Neutrophil (primary cell): ENCODE results near the gene THRB.
"Not testable (repeated sequence)": the region's sequence is repeated elsewhere in the genome, so short reads cannot be mapped to it uniquely, and the experiment has no call there.

Experiments
- H3K27ac ChIP-seq: fragments of 200-600 bp; sonication (generic); 2 replicates; pipeline ENCODE4 v1.5.1; 2016; ENCODE audit warnings: mild to moderate bottlenecking, moderate library complexity
- H3K27me3 ChIP-seq: fragments of 200-600 bp; sonication (generic); 2 replicates; pipeline ENCODE4 v1.6.0; 2016; ENCODE audit warnings: mild to moderate bottlenecking
- H3K36me3 ChIP-seq: fragments of 200-600 bp; sonication (generic); 2 replicates; pipeline ENCODE4 v1.5.1; 2017
- H3K4me1 ChIP-seq, 2 experiments: fragments of 200-600 bp in 1 of 2; sonication (generic) in 1 of 2; 1 replicate in 1 of 2; 2 replicates in 1 of 2; pipeline versions ENCODE4 v1.5.1 to v1.6.1; 2013 to 2016; ENCODE audit warnings: low read depth in 1 of 2, low read length in 1 of 2, mild to moderate bottlenecking in 1 of 2, moderate library complexity in 1 of 2; ENCODE audit not compliant: control insufficient read depth in 1 of 2, insufficient read depth in 1 of 2
- H3K4me3 ChIP-seq, 2 experiments: fragments of 200-600 bp in 1 of 2; sonication (generic) in 1 of 2; 1 replicate in 1 of 2; 2 replicates in 1 of 2; pipeline ENCODE4 v1.5.1; 2013 to 2016; ENCODE audit warnings: low read depth in 1 of 2, low read length in 1 of 2, mild to moderate bottlenecking in 1 of 2, moderate library complexity in 1 of 2
- H3K9me3 ChIP-seq: fragments of 200-600 bp; sonication (generic); 2 replicates; pipeline ENCODE4 v1.5.1; 2016
- CTCF ChIP-seq: fragments of 200-600 bp; sonication (generic); IDR thresholded peaks from 2 replicates; pipeline ENCODE4 v1.5.1; 2016; ENCODE audit warnings: antibody characterized with exemption

The THRB gene

DNA sequence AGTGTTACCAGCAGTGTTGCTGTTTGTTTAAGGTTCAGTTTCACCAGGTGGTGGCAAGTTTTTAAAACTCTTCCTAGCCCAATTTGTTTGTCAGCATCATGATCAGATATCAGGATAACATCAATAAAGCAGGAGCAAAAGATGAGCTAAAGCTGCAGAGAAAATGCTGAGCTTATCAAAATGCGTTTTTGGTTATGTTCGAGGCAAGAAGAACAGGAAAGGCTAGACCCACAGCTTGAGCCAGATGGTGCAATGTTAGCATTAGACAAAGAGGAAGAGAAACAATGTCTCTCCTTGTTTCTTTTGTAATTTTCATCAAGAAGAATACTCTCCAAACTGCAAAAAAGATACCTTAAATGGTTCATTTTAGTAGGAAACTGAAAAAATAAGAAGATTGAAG, 66.2 kb downstream of the THRB start:
- no peaks in the 10 kb centered on the region for H3K4me1 ChIP-seq
- no peaks in the 10 kb centered on the region for H3K9me3 ChIP-seq
- no peak overlapping the region for H3K4me3 ChIP-seq
- TF ChIP-seq CTCF = no peak
- no peak overlapping the region for H3K27ac ChIP-seq
- no peaks in the 10 kb centered on the region for H3K27me3 ChIP-seq
- no peaks in the 10 kb centered on the region for H3K36me3 ChIP-seq

DNA sequence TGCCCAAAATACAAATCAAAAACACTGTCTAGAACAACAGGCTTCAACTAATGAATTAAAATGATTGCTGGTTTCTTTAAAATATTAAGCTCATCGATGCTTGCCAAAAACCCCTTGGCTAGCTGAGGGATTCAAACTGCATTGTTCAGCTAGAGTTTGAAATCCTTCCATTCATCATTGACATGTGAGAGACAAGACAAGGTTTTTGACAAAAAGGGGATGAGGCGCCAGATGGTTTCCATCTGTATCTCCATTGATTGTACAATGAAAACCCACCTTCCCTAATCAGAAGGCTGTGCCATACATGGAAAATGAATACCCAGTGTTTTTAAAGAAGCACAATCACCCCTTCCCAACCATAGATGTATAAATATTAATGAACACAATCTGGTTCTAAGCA, 67.8 kb downstream of the THRB start:
- no peaks in the 10 kb centered on the region for H3K9me3 ChIP-seq

GRCh38 chr3:24420829-24421228, 73.8 kb downstream of the THRB start:
- not testable (repeated sequence) for H3K4me3 ChIP-seq, H3K27me3 ChIP-seq, H3K27ac ChIP-seq, H3K9me3 ChIP-seq, H3K36me3 ChIP-seq, H3K4me1 ChIP-seq

More for the DNA sequence above, 67.8 kb downstream of the THRB start:
- TF ChIP-seq CTCF = no peak
- Histone ChIP-seq H3K36me3 (no peaks in the 10 kb centered on the region), H3K27me3 (no peaks in the 10 kb centered on the region), H3K4me3 (no peak overlapping the region), H3K27ac (no peak overlapping the region), H3K4me1 (no peaks in the 10 kb centered on the region)

GRCh38 chr3:24420224-24420623, 74.4 kb downstream of the THRB start:
- Histone ChIP-seq H3K27ac (no peak overlapping the region), H3K27me3 (no peaks in the 10 kb centered on the region), H3K36me3 (no peaks in the 10 kb centered on the region), H3K4me3 (no peak overlapping the region), H3K9me3 (no peaks in the 10 kb centered on the region), H3K4me1 (no peaks in the 10 kb centered on the region)
- no peak for TF ChIP-seq CTCF

GRCh38 chr3:24419067-24419791, 75.4 kb downstream of the THRB start:
- no peak for TF ChIP-seq CTCF
- no peak overlapping the region for H3K4me3 ChIP-seq
- H3K27me3 ChIP-seq = no peaks in the 10 kb centered on the region

GRCh38 chr3:24417730-24418129, 76.9 kb downstream of the THRB start:
- H3K4me3 ChIP-seq = no peak overlapping the region
- H3K27ac ChIP-seq = no peak overlapping the region
- no peaks in the 10 kb centered on the region for H3K36me3 ChIP-seq
- H3K27me3 ChIP-seq = no peaks in the 10 kb centered on the region
- no peaks in the 10 kb centered on the region for H3K4me1 ChIP-seq
- TF ChIP-seq CTCF = no peak
- no peaks in the 10 kb centered on the region for H3K9me3 ChIP-seq

More at GRCh38 chr3:24419067-24419791, 75.4 kb downstream of the THRB start:
- H3K9me3 ChIP-seq = no peaks in the 10 kb centered on the region
- H3K27ac ChIP-seq = no peak overlapping the region
- no peaks in the 10 kb centered on the region for H3K4me1 ChIP-seq
- no peaks in the 10 kb centered on the region for H3K36me3 ChIP-seq
